Thyroid gland (tissue), 4 donors: ENCODE measurements around the gene HHIPL1. TPM values are rescaled to one million over a fixed set of nuclear protein-coding genes. Genes with fewer than 3 reads are reported as not detected.

Experiments used
- DNase-seq, 2 donors: peaks; one replicate each; pipeline ENCODE4 v3.0.0-alpha.2; 2019
- H3K27ac ChIP-seq, 3 donors: fragments of 200-600 bp; sonication (generic); 1 replicate in 2 of 3; 2 replicates in 1 of 3; pipeline ENCODE4 v1.5.1; 2016 to 2019; ENCODE audit warnings: mild to moderate bottlenecking in 1 of 3, moderate library complexity in 1 of 3
- H3K27me3 ChIP-seq: fragments of 200-600 bp; sonication (generic); one replicate; pipeline ENCODE4 v1.5.1; 2019
- H3K36me3 ChIP-seq, 2 donors: fragments of 200-600 bp; sonication (generic); one replicate each; pipeline ENCODE4 v1.5.1; 2016 to 2019
- H3K4me1 ChIP-seq, 2 donors: fragments of 200-600 bp; sonication (generic); one replicate each; pipeline ENCODE4 v1.5.1; 2017 to 2019
- H3K4me3 ChIP-seq, 3 donors: fragments of 200-600 bp; sonication (generic); replicated peaks in 1 of 3; 1 replicate in 2 of 3; 2 replicates in 1 of 3; pipeline ENCODE4 v1.5.1; 2016; ENCODE audit warnings: mild to moderate bottlenecking in 1 of 3
- H3K9me3 ChIP-seq: fragments of 200-600 bp; sonication (generic); one replicate; pipeline ENCODE4 v1.5.1; 2017
- CTCF ChIP-seq, 6 experiments: fragments of 200-600 bp in 3 of 6; fragments of 450-650 bp in 3 of 6; sonication (generic) in 3 of 6; IDR thresholded peaks; one replicate each; pipeline ENCODE4 v1.5.1; 2016 to 2019; ENCODE audit warnings: antibody characterized with exemption in 6 of 6, mild to moderate bottlenecking in 2 of 6, inconsistent platforms in 1 of 6, moderate library complexity in 1 of 6
- POLR2A ChIP-seq, 2 donors: fragments of 450-650 bp; IDR thresholded peaks; one replicate each; pipeline ENCODE4 v1.6.1; 2017; ENCODE audit warnings: antibody characterized with exemption in 2 of 2, mild to moderate bottlenecking in 2 of 2, moderate library complexity in 1 of 2
- WGBS, 2 donors: methylation state at CpG; one replicate each; pipeline ENCODE4 v1.1.5; 2017; 5-methylcytosine and 5-hydroxymethylcytosine counted together
- intact Hi-C: fragments of 100-400 bp; cut with DNase I; formaldehyde crosslinking; loops from one replicate; pipeline ENCODE4 v1.15.1; 2023
- total RNA-seq, 4 donors: library from RNA; depleted of rRNA; stranded (reverse); fragments of >200 nt; gene quantifications; one replicate each; pipeline ENCODE4 v1.2.3, GENCODE V29; 2016

The HHIPL1 gene
- total RNA-seq, 4 donors from 2014 or later, result 0.98 to 2.7 (median 1.1) TPM

- 96 to 98% methylated on average over 13 to 15 of the region's 15 CpGs for WGBS, 2 donors
- no peaks in the 10 kb centered on the region for H3K27me3 ChIP-seq
- DNase-seq, result no peak
- no peak overlapping the region for H3K4me3 ChIP-seq
- H3K9me3 ChIP-seq, result no peaks in the 10 kb centered on the region
- no peaks in the 10 kb centered on the region for H3K36me3 ChIP-seq
- peaks cover 0 to 10% of the 10 kb centered on the region in 2 donors for H3K4me1 ChIP-seq
- TF ChIP-seq CTCF (IDR thresholded peaks at IDR 0.05), result no peak
- TF ChIP-seq POLR2A (IDR thresholded peaks at IDR 0.05), result no peak
- no peak overlapping the region for H3K27ac ChIP-seq
- intact Hi-C loops, result no loop called here
Measured at GRCh38 chr14:99724939-99725773, 80.2 kb downstream of the HHIPL1 start.

- intact Hi-C loops, result no loop called here
- H3K36me3 ChIP-seq, result no peaks in the 10 kb centered on the region
- WGBS, 2 donors, result 48 to 55% methylated on average over 13 to 17 of the region's 18 CpGs
- no peak overlapping the region for H3K4me3 ChIP-seq
- no peaks in the 10 kb centered on the region for H3K9me3 ChIP-seq
- H3K4me1 ChIP-seq, result peaks cover 0 to 18% of the 10 kb centered on the region in 2 donors
- TF ChIP-seq POLR2A (IDR thresholded peaks at IDR 0.05), result no peak
- no peak for TF ChIP-seq CTCF (IDR thresholded peaks at IDR 0.05)
- H3K27me3 ChIP-seq, result no peaks in the 10 kb centered on the region
- H3K27ac ChIP-seq, result no peak overlapping the region
- peak; percentile 78 to 82 for DNase-seq
Measured at GRCh38 chr14:99725774-99726537, 81.0 kb downstream of the HHIPL1 start.

- H3K4me3 ChIP-seq, result no peak overlapping the region
- TF ChIP-seq CTCF (IDR thresholded peaks at IDR 0.05), result no peak
- no peak for TF ChIP-seq POLR2A (IDR thresholded peaks at IDR 0.05)
- no peak overlapping the region for H3K27ac ChIP-seq
- DNase-seq, result no peak
- no peaks in the 10 kb centered on the region for H3K9me3 ChIP-seq
- H3K27me3 ChIP-seq, result no peaks in the 10 kb centered on the region
- no peaks in the 10 kb centered on the region for H3K36me3 ChIP-seq
- peaks cover 0 to 24% of the 10 kb centered on the region in 2 donors for H3K4me1 ChIP-seq
- intact Hi-C loops, result no loop called here
- WGBS, 2 donors, result 80 to 82% methylated on average over 20 to 21 of the region's 26 CpGs
Measured at GRCh38 chr14:99726538-99727095, 81.7 kb downstream of the HHIPL1 start.

GRCh38 chr14:99727096-99727870 lies 82.4 kb downstream of the HHIPL1 start:
- intact Hi-C loops, result no loop called here
- no peak for DNase-seq
- WGBS, 2 donors, result 86 to 99% methylated on average over 10 to 24 of the region's 25 CpGs

More at GRCh38 chr14:99727096-99727870, 82.4 kb downstream of the HHIPL1 start:
- TF ChIP-seq CTCF (IDR thresholded peaks at IDR 0.05) (no peak), POLR2A (IDR thresholded peaks at IDR 0.05) (no peak)
- Histone ChIP-seq H3K27ac (no peak overlapping the region), H3K4me3 (no peak overlapping the region), H3K27me3 (no peaks in the 10 kb centered on the region), H3K4me1 (peaks cover 0 to 30% of the 10 kb centered on the region in 2 donors), H3K36me3 (no peaks in the 10 kb centered on the region), H3K9me3 (no peaks in the 10 kb centered on the region)
